ENCODE measurements around the gene TTR.

Gene TTR

GRCh38 chr18:31595121-31595771, 3.6 kb downstream of the TTR start:
- peaks cover 22% of the 10 kb centered on the region for H3K27me3 Mint-ChIP-seq
- H3K9me3 Mint-ChIP-seq: no peaks in the 10 kb centered on the region
- H3K4me3 Mint-ChIP-seq: no peak overlapping the region
- no peak for ATAC-seq
- no peaks in the 10 kb centered on the region for H3K4me1 Mint-ChIP-seq
- no peak for DNase-seq
- H3K27ac Mint-ChIP-seq: no peak overlapping the region

- DNase-seq: no peak
- Mint-ChIP-seq H3K4me3 (no peak overlapping the region), H3K27me3 (peaks cover 13% of the 10 kb centered on the region), H3K4me1 (no peaks in the 10 kb centered on the region), H3K9me3 (no peaks in the 10 kb centered on the region), H3K27ac (no peak overlapping the region)
- no peak for ATAC-seq
Observed at GRCh38 chr18:31596081-31596872, 4.6 kb downstream of the TTR start.

DNA sequence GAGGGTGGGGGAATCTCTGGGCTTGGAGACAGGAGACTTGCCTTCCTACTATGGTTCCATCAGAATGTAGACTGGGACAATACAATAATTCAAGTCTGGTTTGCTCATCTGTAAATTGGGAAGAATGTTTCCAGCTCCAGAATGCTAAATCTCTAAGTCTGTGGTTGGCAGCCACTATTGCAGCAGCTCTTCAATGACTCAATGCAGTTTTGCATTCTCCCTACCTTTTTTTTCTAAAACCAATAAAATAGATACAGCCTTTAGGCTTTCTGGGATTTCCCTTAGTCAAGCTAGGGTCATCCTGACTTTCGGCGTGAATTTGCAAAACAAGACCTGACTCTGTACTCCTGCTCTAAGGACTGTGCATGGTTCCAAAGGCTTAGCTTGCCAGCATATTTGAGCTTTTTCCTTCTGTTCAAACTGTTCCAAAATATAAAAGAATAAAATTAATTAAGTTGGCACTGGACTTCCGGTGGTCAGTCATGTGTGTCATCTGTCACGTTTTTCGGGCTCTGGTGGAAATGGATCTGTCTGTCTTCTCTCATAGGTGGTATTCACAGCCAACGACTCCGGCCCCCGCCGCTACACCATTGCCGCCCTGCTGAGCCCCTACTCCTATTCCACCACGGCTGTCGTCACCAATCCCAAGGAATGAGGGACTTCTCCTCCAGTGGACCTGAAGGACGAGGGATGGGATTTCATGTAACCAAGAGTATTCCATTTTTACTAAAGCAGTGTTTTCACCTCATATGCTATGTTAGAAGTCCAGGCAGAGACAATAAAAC, 6.5 kb downstream of the TTR start:
- H3K4me3 Mint-ChIP-seq: no peak overlapping the region
- no peaks in the 10 kb centered on the region for H3K27me3 Mint-ChIP-seq
- no peaks in the 10 kb centered on the region for H3K4me1 Mint-ChIP-seq
- no peaks in the 10 kb centered on the region for H3K9me3 Mint-ChIP-seq
- ATAC-seq (no peak), DNase-seq (no peak)
- no peak overlapping the region for H3K27ac Mint-ChIP-seq

DNA sequence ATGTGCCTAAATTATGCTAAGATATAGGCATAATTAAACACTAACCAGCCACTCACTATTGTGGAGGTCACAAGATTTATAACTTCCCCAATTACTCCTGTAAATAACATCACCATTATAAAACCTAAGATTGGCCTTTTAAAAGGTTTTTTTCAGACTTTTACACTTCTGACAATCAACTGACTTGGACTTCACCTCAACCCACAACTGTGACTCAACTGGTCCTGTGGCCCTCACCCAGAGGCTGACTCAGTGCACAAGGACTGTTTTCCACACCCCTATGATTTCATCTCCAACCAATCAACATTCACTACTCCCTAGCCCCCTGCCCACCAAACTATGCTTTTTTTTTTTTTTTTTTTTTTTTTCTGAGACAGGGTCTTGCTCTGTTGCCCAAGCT, 11.6 kb downstream of the TTR start:
- Mint-ChIP-seq H3K27me3 (no peaks in the 10 kb centered on the region), H3K9me3 (no peaks in the 10 kb centered on the region)
- DNase-seq: peak in 1 of 2 donors; percentile 25

GRCh38 chr18:31606265-31606664, 14.6 kb downstream of the TTR start:
- Mint-ChIP-seq H3K27me3 (no peaks in the 10 kb centered on the region), H3K4me1 (no peaks in the 10 kb centered on the region), H3K9me3 (no peaks in the 10 kb centered on the region), H3K4me3 (no peak overlapping the region), H3K27ac (no peak overlapping the region)
- no peak for DNase-seq
- no peak for ATAC-seq

More for the DNA sequence above, 11.6 kb downstream of the TTR start:
- Mint-ChIP-seq H3K4me1 (no peaks in the 10 kb centered on the region), H3K27ac (no peak overlapping the region), H3K4me3 (no peak overlapping the region)
- ATAC-seq: peak; percentile 79

- no peak for ATAC-seq
- no peaks in the 10 kb centered on the region for H3K4me1 Mint-ChIP-seq
- no peak overlapping the region for H3K4me3 Mint-ChIP-seq
- no peak for DNase-seq
- H3K9me3 Mint-ChIP-seq: no peaks in the 10 kb centered on the region
- no peaks in the 10 kb centered on the region for H3K27me3 Mint-ChIP-seq
- H3K27ac Mint-ChIP-seq: no peak overlapping the region
Observed at GRCh38 chr18:31607384-31607783, 15.7 kb downstream of the TTR start.

DNA sequence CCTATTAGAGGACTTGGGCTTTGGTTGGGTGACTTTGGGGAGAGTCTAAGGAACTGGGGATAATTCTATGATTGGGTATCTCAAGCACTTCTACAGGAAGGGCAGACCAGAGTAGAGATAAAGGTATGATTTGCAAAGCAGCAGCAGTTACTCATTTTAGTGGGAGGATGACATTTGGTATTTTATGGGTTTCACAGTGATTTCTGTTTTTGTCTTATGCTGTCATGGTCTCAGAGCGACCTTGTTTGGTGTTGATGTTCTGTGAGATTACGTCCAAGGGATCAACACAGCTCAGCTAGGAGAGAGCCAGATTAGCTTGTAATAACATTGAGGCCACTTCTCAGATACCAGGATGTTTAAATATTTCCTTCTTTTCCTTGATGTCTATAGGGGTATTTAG, 18.2 kb downstream of the TTR start:
- ATAC-seq (no peak), DNase-seq (no peak)
- no peaks in the 10 kb centered on the region for H3K4me1 Mint-ChIP-seq
- no peak overlapping the region for H3K4me3 Mint-ChIP-seq
- no peaks in the 10 kb centered on the region for H3K9me3 Mint-ChIP-seq
- no peak overlapping the region for H3K27ac Mint-ChIP-seq
- H3K27me3 Mint-ChIP-seq: peaks cover 12% of the 10 kb centered on the region

DNA sequence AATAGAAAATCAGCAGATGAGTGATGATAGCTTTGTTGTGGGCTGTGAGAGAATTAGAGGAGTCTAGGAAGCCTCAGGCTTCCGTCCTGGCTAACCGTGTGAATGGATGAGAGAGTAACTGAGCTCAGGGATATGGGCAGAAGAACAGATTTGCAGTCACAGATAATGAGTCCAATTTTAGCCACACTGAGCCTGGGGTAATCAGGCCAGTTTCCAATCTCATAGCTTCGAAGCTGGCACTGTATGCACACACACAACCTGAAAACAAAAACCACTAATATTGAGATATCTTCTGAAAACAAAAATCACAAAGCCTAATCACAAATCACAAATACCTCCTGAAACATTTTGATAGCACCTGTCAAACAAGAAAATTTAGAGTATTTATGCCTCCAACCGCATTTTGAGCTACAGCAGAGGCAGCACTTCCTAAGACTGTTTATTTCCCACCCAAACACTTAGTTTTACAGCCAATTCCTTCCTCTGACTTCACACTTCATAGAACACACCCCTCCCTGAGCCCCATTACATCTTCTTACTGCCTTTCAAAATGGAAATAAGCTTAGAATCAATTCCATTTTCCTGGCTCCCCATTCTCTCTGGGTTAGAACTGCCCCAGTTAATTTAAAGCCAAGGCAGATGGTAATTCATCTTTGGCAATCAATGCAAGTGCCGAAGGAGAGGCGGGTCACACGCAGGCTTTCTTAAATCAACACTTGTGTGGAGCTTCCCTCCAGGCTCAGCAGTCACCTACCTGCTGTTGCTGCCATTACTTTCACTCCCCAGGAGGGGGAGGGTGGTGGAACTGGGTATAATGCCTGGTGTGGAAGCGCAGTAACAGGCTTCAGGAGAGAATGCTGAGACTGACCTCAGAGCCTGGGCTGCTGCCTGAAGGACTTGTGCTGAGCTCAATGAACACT, 18.9 kb downstream of the TTR start:
- no peak overlapping the region for H3K4me3 Mint-ChIP-seq
- no peak for DNase-seq
- no peak for ATAC-seq
- H3K4me1 Mint-ChIP-seq: no peaks in the 10 kb centered on the region
- H3K9me3 Mint-ChIP-seq: no peaks in the 10 kb centered on the region
- H3K27me3 Mint-ChIP-seq: peaks cover 12% of the 10 kb centered on the region
- no peak overlapping the region for H3K27ac Mint-ChIP-seq

GRCh38 chr18:31611511-31611910, 19.8 kb downstream of the TTR start:
- Mint-ChIP-seq H3K27me3 (peaks cover 12% of the 10 kb centered on the region), H3K4me3 (no peak overlapping the region), H3K27ac (no peak overlapping the region), H3K9me3 (no peaks in the 10 kb centered on the region), H3K4me1 (no peaks in the 10 kb centered on the region)
- ATAC-seq: no peak
- DNase-seq: no peak

DNA sequence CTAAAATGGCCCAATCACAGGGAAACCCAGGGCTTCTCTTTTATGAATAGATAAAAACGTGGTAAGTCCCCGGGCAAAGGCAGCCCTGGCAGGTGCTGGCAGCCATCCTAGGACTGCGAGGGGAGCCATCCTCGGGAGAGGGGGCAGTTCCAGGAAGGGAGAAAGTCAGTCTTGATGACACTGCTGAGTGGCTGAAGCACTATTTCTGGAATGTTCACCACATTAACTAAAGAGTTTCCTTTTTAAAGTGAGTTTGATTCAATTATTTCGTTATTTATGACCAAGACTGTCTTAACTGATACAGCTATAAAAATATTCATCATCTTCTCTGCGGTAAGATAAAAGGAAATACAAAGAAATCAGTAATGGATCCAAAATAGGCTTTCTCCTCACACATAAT, 20.4 kb downstream of the TTR start:
- ATAC-seq (no peak), DNase-seq (no peak)
- Mint-ChIP-seq H3K27ac (no peak overlapping the region), H3K4me1 (no peaks in the 10 kb centered on the region), H3K27me3 (peaks cover 16% of the 10 kb centered on the region), H3K4me3 (no peak overlapping the region), H3K9me3 (no peaks in the 10 kb centered on the region)

- Mint-ChIP-seq H3K4me1 (no peaks in the 10 kb centered on the region), H3K27ac (no peak overlapping the region), H3K4me3 (no peak overlapping the region), H3K27me3 (peaks cover 29% of the 10 kb centered on the region), H3K9me3 (peaks cover 0 to 4% of the 10 kb centered on the region in 2 donors)
- ATAC-seq (no peak), DNase-seq (no peak)
Observed at GRCh38 chr18:31614044-31614443, 22.4 kb downstream of the TTR start.

- no peak for ATAC-seq
- Mint-ChIP-seq H3K9me3 (peaks cover 0 to 5% of the 10 kb centered on the region in 2 donors), H3K27ac (no peak overlapping the region), H3K4me1 (no peaks in the 10 kb centered on the region), H3K4me3 (no peak overlapping the region), H3K27me3 (peaks cover 31% of the 10 kb centered on the region)
- no peak for DNase-seq
Observed at GRCh38 chr18:31616586-31616985, 24.9 kb downstream of the TTR start.

- no peak overlapping the region for H3K27ac Mint-ChIP-seq
- H3K4me3 Mint-ChIP-seq: no peak overlapping the region
- H3K4me1 Mint-ChIP-seq: no peaks in the 10 kb centered on the region
- H3K27me3 Mint-ChIP-seq: peaks cover 31% of the 10 kb centered on the region
- peaks cover 0 to 5% of the 10 kb centered on the region in 2 donors for H3K9me3 Mint-ChIP-seq
- DNase-seq (no peak), ATAC-seq (no peak)
Observed at GRCh38 chr18:31617031-31617717, 25.5 kb downstream of the TTR start.

GRCh38 chr18:31618801-31619200, 27.1 kb downstream of the TTR start:
- Mint-ChIP-seq H3K4me1 (no peaks in the 10 kb centered on the region), H3K27me3 (peaks cover 27% of the 10 kb centered on the region), H3K4me3 (no peak overlapping the region), H3K9me3 (peaks cover 0 to 5% of the 10 kb centered on the region in 2 donors), H3K27ac (no peak overlapping the region)
- ATAC-seq (no peak), DNase-seq (no peak)

GRCh38 chr18:31619291-31619690, 27.6 kb downstream of the TTR start:
- Mint-ChIP-seq H3K27ac (peak overlapping the region in 1 of 2 donors; percentile 75), H3K4me1 (no peaks in the 10 kb centered on the region), H3K4me3 (no peak overlapping the region), H3K27me3 (peaks cover 22% of the 10 kb centered on the region), H3K9me3 (peaks cover 0 to 5% of the 10 kb centered on the region in 2 donors)
- DNase-seq (no peak), ATAC-seq (no peak)

Measured in stimulated activated naive CD8-positive, alpha-beta T cell treated with anti-CD3 and anti-CD28 coated beads, Interleukin-15, amount 100 ng/mL, for 72 hours (primary cell).